Occipital lobe (tissue), 2 donors: ENCODE data around the gene C3orf80. TPM values are rescaled to one million over a fixed set of nuclear protein-coding genes. Genes with fewer than 3 reads are reported as not detected.
A peak's percentile ranks its signal among the peaks of the same experiment; 100 is the strongest.
"Not testable (repeated sequence)": the region's sequence is repeated elsewhere in the genome, so short reads cannot be mapped to it uniquely, and the experiment has no call there.

Experiments used
- DNase-seq: peaks from one replicate; lab custom pipeline; 2025; lab: John Stamatoyannopoulos, UW
- total RNA-seq: library from RNA; depleted of rRNA; stranded (reverse); fragments of >200 nt; gene quantifications from one replicate; pipeline ENCODE4 v1.2.3, GENCODE V29; 2014

Gene C3orf80
- total RNA-seq, 1 donor from 2014 or later, result 15.0 TPM

GRCh38 chr3:160210799-160211221 lies 14.4 kb upstream of the C3orf80 start:
- no peak for DNase-seq

- no peak for DNase-seq
Measured at GRCh38 chr3:160213191-160213590, 12.0 kb upstream of the C3orf80 start.

- DNase-seq, result no peak
Measured at GRCh38 chr3:160217675-160218074, 7.5 kb upstream of the C3orf80 start.

- no peak for DNase-seq
Measured at GRCh38 chr3:160218136-160218535, 7.1 kb upstream of the C3orf80 start.

GRCh38 chr3:160220038-160220437 lies 5.2 kb upstream of the C3orf80 start:
- DNase-seq, result no peak

GRCh38 chr3:160221019-160221418 lies 4.2 kb upstream of the C3orf80 start:
- DNase-seq, result no peak

- peak; percentile 34 for DNase-seq
Measured at GRCh38 chr3:160224256-160224655, 966 bp upstream of the C3orf80 start.

GRCh38 chr3:160224811-160225175 lies 429 bp upstream of the C3orf80 start:
- peak; percentile 42 for DNase-seq

- no peak for DNase-seq
Measured at GRCh38 chr3:160226026-160226907, 1.0 kb downstream of the C3orf80 start.

GRCh38 chr3:160227419-160227818 lies 2.2 kb downstream of the C3orf80 start:
- no peak for DNase-seq

GRCh38 chr3:160232014-160232413 lies 6.8 kb downstream of the C3orf80 start:
- DNase-seq, result no peak

GRCh38 chr3:160240719-160241118 lies 15.5 kb downstream of the C3orf80 start:
- DNase-seq, result not testable (repeated sequence)

- DNase-seq, result no peak
Measured at GRCh38 chr3:160245261-160245800, 20.1 kb downstream of the C3orf80 start.

GRCh38 chr3:160247766-160248165 lies 22.5 kb downstream of the C3orf80 start:
- DNase-seq, result no peak

- DNase-seq, result no peak
Measured at GRCh38 chr3:160253298-160253697, 28.1 kb downstream of the C3orf80 start.

- no peak for DNase-seq
Measured at GRCh38 chr3:160257606-160258005, 32.4 kb downstream of the C3orf80 start.

GRCh38 chr3:160259589-160259988 lies 34.4 kb downstream of the C3orf80 start:
- DNase-seq, result no peak

GRCh38 chr3:160260587-160261270 lies 35.5 kb downstream of the C3orf80 start:
- DNase-seq, result no peak

- DNase-seq, result no peak
Measured at GRCh38 chr3:160265088-160265487, 39.9 kb downstream of the C3orf80 start.
